Subcutaneous abdominal adipose tissue (tissue), 5 donors: ENCODE measurements around the gene GMPPA.

Experiments
- H3K27ac ChIP-seq: one replicate; pipeline ENCODE4 v1.7.0; 2013; ENCODE audit warnings: low read depth, mild to moderate bottlenecking, inconsistent platforms, low read length, moderate library complexity
- H3K27me3 ChIP-seq, 5 donors: one replicate each; pipeline ENCODE4 v1.7.0; 2013; ENCODE audit warnings: low read length in 5 of 5, inconsistent platforms in 1 of 5; ENCODE audit not compliant: control insufficient read depth in 5 of 5, insufficient read depth in 4 of 5
- H3K36me3 ChIP-seq, 5 donors: one replicate each; pipeline ENCODE4 v1.7.0; 2013; ENCODE audit warnings: low read length in 5 of 5; ENCODE audit not compliant: control insufficient read depth in 5 of 5, insufficient read depth in 5 of 5
- H3K4me1 ChIP-seq, 5 donors: one replicate each; pipeline ENCODE4 v1.7.0; 2013; ENCODE audit warnings: low read length in 5 of 5, mild to moderate bottlenecking in 3 of 5, moderate library complexity in 1 of 5; ENCODE audit not compliant: control insufficient read depth in 5 of 5, insufficient read depth in 5 of 5
- H3K4me3 ChIP-seq, 5 donors: one replicate each; pipeline ENCODE4 v1.7.0; 2013; ENCODE audit warnings: low read length in 5 of 5, low read depth in 1 of 5
- H3K9ac ChIP-seq, 5 donors: one replicate each; pipeline ENCODE4 v1.7.0; 2013; ENCODE audit warnings: low read length in 5 of 5, mild to moderate bottlenecking in 4 of 5, moderate library complexity in 3 of 5
- H3K9me3 ChIP-seq, 5 donors: one replicate each; pipeline ENCODE4 v1.7.0; 2013; ENCODE audit warnings: low read length in 5 of 5; ENCODE audit not compliant: control insufficient read depth in 5 of 5
- donor health status: healthy.
- donor health status: healthy.
- donor health status: healthy.
- donor health status: healthy.
- donor health status: healthy.

GMPPA gene

DNA sequence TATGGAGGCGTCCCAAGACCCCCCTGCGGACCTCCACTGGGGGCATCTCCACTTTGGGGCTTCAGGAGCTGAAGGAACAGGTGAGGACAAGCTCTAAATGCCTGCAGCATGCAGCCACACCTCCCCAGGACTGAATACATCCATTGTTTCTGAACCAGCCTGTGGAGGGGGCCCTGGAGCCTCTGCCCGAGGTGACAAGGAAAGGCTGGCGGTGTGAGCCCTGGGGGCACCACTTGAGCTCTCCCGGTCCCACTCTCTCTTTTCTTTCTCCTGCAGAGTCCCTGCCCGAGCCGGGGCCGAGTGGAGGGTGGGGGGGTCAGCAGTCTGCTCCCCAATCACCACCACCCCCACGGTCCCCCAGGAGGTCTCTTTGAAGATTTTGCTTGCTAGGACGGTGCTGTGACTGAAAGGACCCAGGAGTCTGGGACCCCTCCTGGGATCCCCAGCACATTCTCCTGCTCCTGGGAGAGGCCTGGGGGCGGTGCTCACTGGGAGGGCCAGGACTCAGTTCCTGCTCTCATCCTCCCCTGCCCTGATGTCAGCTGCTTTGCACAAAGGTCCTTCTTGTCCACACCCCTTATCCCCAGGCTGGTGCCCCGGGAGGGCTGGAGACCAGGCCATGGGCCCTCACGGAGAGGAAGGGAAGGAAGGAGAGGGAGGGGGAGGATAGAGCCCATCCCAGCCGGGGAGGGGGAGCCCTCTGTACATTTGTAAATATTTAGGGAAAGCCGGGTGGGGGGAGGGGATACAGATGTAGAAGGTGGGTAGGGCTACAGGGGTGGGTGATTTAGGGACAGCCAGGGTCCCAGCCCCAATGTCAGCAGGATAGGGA, 39.2 kb downstream of the GMPPA start:
- Histone ChIP-seq H3K36me3 (peaks cover 0 to 23% (median 16%) of the 10 kb centered on the region in 5 donors), H3K4me3 (no peak overlapping the region), H3K9ac (no peak overlapping the region), H3K27me3 (peaks cover 0 to 39% (median 26%) of the 10 kb centered on the region in 5 donors), H3K27ac (no peak overlapping the region), H3K9me3 (no peaks in the 10 kb centered on the region), H3K4me1 (peaks cover 4 to 16% (median 14%) of the 10 kb centered on the region in 5 donors)

DNA sequence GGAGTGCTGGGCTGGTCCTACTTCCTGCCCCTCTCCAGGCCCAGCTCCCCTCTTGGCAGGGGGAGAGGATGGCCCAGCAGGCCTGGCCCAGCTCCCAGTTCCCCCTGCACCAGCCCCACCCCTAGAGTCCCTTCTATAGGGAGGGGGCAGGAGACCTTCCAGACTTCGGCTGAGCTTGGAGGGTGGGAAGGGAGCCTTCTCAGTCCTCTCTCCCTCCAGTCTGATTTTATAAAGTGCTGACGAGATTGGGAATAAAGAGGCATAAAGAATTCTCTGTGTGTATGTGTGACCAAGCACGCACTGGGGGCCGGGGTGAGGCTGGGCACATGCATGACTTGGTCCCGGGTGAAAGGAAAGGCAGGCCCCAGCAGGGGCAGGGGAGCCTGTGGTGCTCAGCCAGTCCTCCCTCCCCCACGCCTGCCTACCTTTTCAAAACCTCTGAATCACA, 39.8 kb downstream of the GMPPA start:
- H3K27ac ChIP-seq: no peak overlapping the region
- H3K9ac ChIP-seq: no peak overlapping the region
- peaks cover 0 to 23% (median 16%) of the 10 kb centered on the region in 5 donors for H3K36me3 ChIP-seq
- peaks cover 0 to 35% (median 26%) of the 10 kb centered on the region in 5 donors for H3K27me3 ChIP-seq
- peaks cover 4 to 20% (median 19%) of the 10 kb centered on the region in 5 donors for H3K4me1 ChIP-seq
- no peaks in the 10 kb centered on the region for H3K9me3 ChIP-seq
- H3K4me3 ChIP-seq: no peak overlapping the region

DNA sequence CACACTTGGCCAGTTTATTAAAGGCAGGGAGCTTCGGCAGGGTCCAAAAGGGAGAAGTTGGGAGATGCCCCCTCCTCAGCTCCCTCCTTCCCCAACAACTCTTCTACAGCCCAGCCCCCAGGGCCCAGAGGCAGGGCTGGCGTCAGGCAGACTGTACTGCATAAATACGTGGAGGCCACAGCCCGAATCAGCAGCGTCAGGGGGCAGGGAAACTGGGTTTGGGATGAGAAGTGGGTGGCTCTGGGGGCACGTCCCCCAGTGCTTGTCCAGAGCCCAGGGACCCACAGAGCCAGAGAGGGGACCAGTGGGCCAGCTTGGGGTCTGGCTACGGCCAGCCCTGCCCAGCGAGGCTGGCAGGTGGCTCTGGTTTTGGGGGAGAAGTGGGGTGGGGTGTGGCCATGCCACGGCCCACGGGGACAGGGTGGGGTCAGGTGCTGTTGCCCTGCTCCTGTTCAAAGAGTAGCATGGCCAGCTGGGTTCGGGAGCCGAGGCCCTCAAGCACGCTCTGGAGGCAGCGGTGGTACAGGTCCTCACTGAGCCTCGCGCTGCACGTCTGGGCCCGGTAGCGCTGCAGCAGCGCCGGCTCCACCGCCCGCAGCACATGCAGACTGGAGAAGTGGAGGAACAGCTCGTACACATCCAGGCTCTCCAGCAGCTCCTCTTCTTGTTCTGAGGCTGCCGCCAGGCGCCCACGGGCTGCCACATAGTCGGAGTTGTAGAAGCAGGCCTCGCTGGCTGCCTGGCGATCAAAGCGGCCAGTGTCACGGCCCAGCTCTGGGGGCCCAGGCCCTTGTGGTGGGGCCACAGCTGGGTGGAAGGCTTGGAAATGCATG, 40.5 kb downstream of the GMPPA start:
- Histone ChIP-seq H3K27ac (no peak overlapping the region), H3K27me3 (peaks cover 0 to 32% (median 24%) of the 10 kb centered on the region in 5 donors), H3K9me3 (no peaks in the 10 kb centered on the region), H3K4me3 (no peak overlapping the region), H3K4me1 (peaks cover 4 to 25% (median 24%) of the 10 kb centered on the region in 5 donors), H3K36me3 (peaks cover 0 to 23% (median 16%) of the 10 kb centered on the region in 5 donors), H3K9ac (no peak overlapping the region)

DNA sequence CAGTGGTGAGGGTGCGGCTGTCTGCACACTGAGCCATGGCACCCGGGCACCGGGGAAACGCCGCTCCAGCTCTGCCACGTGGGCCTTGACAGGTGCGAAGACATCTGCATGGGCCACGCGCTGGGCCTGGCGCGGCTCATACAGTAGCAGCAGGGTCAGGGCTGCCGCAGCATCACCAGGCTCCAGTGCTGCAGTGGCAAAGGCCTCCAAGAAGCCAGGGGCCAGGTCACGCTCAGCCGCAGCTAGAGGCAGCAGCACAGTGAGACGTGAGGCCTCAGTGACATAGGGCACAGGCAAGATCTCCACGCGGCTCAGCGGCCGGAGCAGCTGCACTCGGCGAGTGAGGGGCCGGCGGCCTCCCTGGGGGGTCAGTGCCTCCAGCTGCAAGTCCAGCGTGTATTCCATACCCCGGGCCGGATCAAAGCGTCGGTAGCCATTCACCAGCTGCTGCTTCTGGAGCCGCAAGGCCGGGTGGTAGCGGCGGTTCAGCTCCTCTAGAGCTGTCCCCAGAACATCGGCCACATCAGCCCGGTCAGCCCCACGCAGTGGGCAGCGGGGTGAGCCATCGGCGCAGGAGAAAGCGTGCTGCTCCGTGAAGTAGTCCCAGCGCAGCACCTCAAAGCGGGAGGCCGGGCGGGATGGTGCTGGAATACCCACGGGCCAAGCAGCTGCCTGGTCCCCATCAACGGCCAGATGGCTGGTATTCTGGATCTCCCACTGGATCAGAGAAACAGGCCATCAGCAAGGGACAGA, 41.4 kb downstream of the GMPPA start:
- Histone ChIP-seq H3K4me1 (peaks cover 4 to 30% (median 30%) of the 10 kb centered on the region in 5 donors), H3K4me3 (no peak overlapping the region), H3K27ac (no peak overlapping the region), H3K9ac (no peak overlapping the region), H3K27me3 (peaks cover 0 to 29% (median 20%) of the 10 kb centered on the region in 5 donors), H3K36me3 (peaks cover 0 to 23% (median 16%) of the 10 kb centered on the region in 5 donors), H3K9me3 (no peaks in the 10 kb centered on the region)

DNA sequence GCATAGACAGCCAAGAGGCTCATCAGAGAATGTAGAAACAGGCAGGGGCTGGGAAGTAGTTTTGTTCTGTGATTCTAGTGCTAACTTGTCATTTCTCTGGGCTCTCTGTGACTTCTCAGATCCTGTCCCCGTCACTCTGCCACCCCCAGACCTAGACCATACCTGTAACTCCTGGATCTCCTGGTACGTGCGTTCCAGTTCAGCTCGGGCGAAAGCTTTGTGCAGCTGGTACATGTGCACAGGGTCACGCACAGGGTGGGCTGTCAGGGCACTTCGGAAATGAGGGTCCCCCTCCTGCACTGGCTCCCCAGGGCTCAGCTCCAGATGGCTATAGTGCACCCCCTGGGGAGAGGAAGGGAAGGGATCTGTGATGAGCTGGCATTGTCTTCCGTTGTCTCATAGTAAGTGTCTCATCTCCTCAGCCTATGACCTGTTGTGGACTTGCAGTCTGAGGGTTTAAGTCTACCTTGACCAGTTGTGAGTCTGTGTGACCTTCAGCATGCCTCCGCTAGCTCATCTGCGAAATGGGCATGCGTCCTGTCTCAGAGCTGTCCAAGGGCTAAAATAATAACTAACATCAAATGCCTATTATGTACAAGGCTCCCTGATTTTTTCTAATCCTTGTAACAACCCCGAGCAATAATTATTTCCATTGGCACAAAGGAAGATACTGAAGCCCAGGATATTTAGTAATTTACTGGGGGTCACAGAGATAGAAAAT, 42.3 kb downstream of the GMPPA start:
- H3K9ac ChIP-seq: no peak overlapping the region
- H3K4me1 ChIP-seq: peaks cover 4 to 30% (median 30%) of the 10 kb centered on the region in 5 donors
- no peak overlapping the region for H3K27ac ChIP-seq
- H3K4me3 ChIP-seq: no peak overlapping the region
- peaks cover 0 to 28% (median 15%) of the 10 kb centered on the region in 5 donors for H3K27me3 ChIP-seq
- H3K9me3 ChIP-seq: no peaks in the 10 kb centered on the region
- peaks cover 0 to 23% (median 16%) of the 10 kb centered on the region in 5 donors for H3K36me3 ChIP-seq

DNA sequence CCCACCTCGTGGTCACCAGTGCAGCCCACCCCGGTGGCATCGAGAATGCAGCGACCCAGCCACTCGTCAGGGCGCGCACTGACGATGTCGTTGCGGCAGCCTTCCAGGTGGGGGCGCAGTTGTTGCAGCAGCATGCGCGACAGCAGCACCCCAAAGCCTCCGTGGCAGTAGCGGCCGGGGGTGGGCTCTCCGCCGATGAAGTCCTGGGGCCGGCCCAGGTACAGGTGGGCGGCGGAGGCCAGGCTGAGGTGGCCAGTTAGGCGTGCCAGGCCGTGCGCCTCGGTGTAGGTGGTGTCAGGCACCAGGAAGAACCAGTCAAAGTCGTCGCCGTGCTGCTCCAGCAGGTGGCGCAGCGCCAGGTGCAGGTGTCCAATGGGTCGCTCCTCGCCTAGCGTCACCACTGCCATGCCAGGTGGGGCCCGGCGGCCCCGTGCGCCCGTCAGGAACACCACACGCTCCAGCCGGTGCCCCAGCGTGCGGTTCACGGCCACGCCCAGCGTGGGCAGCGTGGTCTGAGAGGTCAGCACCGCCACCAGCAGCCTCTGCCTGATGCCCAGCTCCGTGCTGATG, 43.0 kb downstream of the GMPPA start:
- Histone ChIP-seq H3K9me3 (no peaks in the 10 kb centered on the region), H3K4me3 (peak overlapping the region in 3 of 5 donors; percentile 38 to 50 (median 50)), H3K9ac (no peak overlapping the region), H3K36me3 (peaks cover 0 to 23% (median 16%) of the 10 kb centered on the region in 5 donors), H3K4me1 (peaks cover 4 to 30% (median 30%) of the 10 kb centered on the region in 5 donors), H3K27me3 (peaks cover 0 to 20% (median 13%) of the 10 kb centered on the region in 5 donors), H3K27ac (no peak overlapping the region)

DNA sequence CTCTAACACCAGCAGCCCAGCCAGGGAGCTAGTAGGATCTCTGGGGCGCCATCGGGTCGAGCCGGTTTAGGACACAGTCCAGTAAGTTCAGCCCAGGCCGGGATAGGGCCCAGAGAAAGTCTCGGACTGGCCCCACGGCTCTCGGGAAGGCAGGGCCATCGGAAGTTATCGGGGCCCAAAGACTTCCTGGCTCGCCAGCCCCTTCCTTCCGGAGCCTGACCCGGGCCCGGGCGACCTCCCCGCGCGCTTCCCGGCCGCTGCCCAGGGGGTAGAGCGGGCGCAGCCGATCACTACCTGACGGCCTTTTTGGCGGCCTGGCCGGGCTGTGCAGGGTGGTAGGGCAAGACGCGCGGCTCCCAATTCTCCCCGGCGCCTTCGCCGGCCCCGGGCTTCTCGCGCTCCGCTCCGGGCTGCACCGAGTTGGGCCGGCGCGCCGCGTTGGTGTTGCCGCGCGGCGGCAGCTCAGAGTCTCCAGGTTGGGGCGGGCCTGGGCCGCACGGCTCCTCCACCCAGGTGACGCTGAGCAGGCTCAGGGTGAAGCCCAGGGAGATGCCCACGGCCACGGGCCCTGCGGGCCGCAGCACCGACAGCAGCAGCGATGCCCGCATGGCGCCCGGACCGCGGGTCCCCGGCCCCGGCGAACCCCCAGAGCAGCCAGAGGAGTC, 44.4 kb downstream of the GMPPA start:
- H3K4me1 ChIP-seq: peaks cover 4 to 30% (median 30%) of the 10 kb centered on the region in 5 donors
- H3K36me3 ChIP-seq: peaks cover 0 to 23% (median 16%) of the 10 kb centered on the region in 5 donors
- peak overlapping the region; percentile 50 to 74 (median 63) for H3K4me3 ChIP-seq
- H3K9ac ChIP-seq: peak overlapping the region in 4 of 5 donors; percentile 58 to 77 (median 71)
- H3K27me3 ChIP-seq: peaks cover 0 to 16% (median 7%) of the 10 kb centered on the region in 5 donors
- H3K27ac ChIP-seq: peak overlapping the region; percentile 54
- H3K9me3 ChIP-seq: no peaks in the 10 kb centered on the region

DNA sequence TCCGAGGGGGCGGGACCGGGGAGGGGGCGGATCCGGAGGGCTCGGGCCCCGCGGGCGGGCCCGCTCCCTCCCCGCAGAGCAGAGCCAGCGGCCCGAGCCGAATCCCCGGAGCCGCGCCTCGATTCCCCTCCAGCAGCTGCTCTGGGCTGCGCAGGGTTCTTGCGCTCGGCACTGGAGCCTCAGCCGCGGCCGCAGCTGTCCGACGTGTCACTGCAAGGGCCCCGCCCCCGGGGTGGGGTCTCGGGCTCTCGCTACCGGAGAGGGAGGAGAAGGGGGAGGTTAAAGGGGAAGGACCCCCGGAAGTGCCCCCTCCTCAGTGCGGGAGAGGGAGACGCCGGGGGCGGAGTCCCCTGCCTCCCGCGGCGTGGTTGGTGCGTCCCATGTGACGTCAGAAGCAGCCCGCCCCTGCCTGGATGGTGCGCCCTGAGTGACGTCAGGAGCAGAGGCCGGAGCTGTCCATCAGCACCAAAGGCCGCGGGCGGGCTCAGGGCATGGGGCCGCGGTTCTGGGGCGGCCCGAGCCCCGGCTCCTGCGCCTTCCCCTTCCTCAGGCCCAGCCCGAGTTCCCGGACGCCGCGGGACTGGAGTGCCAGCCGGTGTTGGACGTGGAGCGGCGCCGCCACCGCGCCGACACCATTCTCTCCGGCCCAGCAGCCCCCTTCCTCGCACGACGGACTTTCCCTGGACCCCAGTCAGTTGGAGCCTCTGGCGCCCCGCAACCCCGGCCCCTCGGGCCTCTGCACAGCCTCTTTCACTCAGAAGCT, 45.1 kb downstream of the GMPPA start, which contains the start of the genes CHPF and TMEM198:
Gene CHPF (minus strand): TSS at position 214 of the 763 bp plus-strand sequence. CDS start 271 bp downstream, outside the sequence.
Gene TMEM198 (plus strand): TSS at position 433 of the 763 bp plus-strand sequence. CDS start 700 bp downstream, outside the sequence.
- H3K36me3 ChIP-seq: peaks cover 0 to 23% (median 16%) of the 10 kb centered on the region in 5 donors
- H3K9me3 ChIP-seq: no peaks in the 10 kb centered on the region
- peak within 1 kb of the TSS; percentile 54 to 74 (median 63) for H3K4me3 ChIP-seq
- peak within 1 kb of the TSS in 4 of 5 donors; percentile 58 to 77 (median 71) for H3K9ac ChIP-seq
- H3K27me3 ChIP-seq: peaks cover 0 to 16% (median 7%) of the 10 kb centered on the region in 5 donors
- H3K4me1 ChIP-seq: peaks cover 4 to 30% (median 30%) of the 10 kb centered on the region in 5 donors
- H3K27ac ChIP-seq: peak within 1 kb of the TSS; percentile 54
